ENCODE results near the gene PDE8B. TPM values are rescaled to one million over a fixed set of nuclear protein-coding genes. Genes with fewer than 3 reads are reported as not detected.

Gene PDE8B
- total RNA-seq, 1 experiment from 2014 or later = not detected

DNA sequence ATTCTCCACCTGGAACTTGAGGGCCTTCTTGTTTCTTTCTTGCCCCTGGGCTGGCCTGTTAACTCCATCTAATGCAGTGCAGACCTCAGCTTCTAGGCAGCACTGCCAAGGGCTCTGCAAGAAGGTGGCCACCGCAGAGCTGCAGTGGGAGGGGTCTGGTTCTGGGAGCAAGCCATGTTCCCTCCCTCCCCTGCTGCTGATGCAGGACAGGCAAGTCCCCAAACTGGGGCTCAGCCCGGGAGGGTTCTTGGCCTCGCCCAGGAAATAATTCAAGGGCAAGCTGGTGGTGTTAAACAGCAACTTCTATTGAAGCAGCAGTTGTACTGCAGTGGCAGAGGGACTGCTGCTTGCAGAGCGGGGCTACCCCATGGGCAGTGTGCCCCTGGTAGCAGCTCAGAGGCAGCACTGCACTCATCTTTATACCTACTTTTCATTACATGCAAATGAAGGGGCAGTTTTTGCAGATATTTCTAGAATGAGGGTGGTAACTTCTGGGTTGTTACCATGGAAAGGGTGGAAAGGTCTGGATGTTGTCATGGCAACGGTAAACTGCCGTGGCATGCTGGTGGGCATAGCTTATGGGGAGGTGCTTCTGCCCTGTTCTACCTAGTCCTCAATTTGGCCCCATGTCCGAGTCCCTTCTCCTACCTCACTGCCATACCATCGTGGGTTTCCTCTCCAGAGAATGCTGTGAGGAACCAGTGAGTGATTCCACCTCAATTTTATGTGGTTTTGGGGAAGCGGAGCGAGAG, 199.6 kb downstream of the PDE8B start:
- TF ChIP-seq EZH2phosphoT487 (IDR thresholded peaks at IDR 0.05; ENCODE audit: borderline replicate concordance, low read length) = no peak
- no peak for TF ChIP-seq EZH2 (IDR thresholded peaks at IDR 0.05; ENCODE audit: low read length, unreplicated experiment)
- TF ChIP-seq, protein P1, sequence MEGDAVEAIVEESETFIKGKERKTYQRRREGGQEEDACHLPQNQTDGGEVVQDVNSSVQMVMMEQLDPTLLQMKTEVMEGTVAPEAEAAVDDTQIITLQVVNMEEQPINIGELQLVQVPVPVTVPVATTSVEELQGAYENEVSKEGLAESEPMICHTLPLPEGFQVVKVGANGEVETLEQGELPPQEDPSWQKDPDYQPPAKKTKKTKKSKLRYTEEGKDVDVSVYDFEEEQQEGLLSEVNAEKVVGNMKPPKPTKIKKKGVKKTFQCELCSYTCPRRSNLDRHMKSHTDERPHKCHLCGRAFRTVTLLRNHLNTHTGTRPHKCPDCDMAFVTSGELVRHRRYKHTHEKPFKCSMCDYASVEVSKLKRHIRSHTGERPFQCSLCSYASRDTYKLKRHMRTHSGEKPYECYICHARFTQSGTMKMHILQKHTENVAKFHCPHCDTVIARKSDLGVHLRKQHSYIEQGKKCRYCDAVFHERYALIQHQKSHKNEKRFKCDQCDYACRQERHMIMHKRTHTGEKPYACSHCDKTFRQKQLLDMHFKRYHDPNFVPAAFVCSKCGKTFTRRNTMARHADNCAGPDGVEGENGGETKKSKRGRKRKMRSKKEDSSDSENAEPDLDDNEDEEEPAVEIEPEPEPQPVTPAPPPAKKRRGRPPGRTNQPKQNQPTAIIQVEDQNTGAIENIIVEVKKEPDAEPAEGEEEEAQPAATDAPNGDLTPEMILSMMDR (conservative IDR thresholded peaks at IDR 0.05; ENCODE audit: low read depth, low read length) = no peak
- H2AFZ ChIP-seq (ENCODE audit: low read length) = no peak overlapping the region
- intact Hi-C loops (cut with micrococcal nuclease) = no loop called here
- H3K4me3 ChIP-seq (ENCODE audit: low read length) = no peak overlapping the region
- H3K36me3 ChIP-seq (ENCODE audit: low read depth, low read length) = no peaks in the 10 kb centered on the region
- H3K4me1 ChIP-seq (ENCODE audit: insufficient read depth, low read length) = no peaks in the 10 kb centered on the region
- no peak overlapping the region for H3K27ac ChIP-seq (ENCODE audit: low read length)
- H4K20me1 ChIP-seq (ENCODE audit: low read length) = no peaks in the 10 kb centered on the region
- H3F3A ChIP-seq (ENCODE audit: low read length, unreplicated experiment) = no peaks in the 10 kb centered on the region
- no TSS peak for BruUV-seq (replicated peaks)
- no peak for DNase-seq
- no peaks in the 10 kb centered on the region for H3K79me2 ChIP-seq (ENCODE audit: low read length)
- CTCF ChIA-PET = no interaction called here
- POLR2A ChIA-PET (ENCODE audit: unreplicated experiment) = no interaction called here
- no peaks in the 10 kb centered on the region for H3K27me3 ChIP-seq (ENCODE audit: low read length)
- no peak overlapping the region for H3K9ac ChIP-seq (ENCODE audit: low read length)
- H3K9me2 ChIP-seq (replicated peaks; ENCODE audit: low read length) = no peaks in the 10 kb centered on the region
- no peak for ATAC-seq
- H3K4me2 ChIP-seq (ENCODE audit: low read length) = no peak overlapping the region
- H3K9me3 ChIP-seq (ENCODE audit: low read length) = no peaks in the 10 kb centered on the region

DNA sequence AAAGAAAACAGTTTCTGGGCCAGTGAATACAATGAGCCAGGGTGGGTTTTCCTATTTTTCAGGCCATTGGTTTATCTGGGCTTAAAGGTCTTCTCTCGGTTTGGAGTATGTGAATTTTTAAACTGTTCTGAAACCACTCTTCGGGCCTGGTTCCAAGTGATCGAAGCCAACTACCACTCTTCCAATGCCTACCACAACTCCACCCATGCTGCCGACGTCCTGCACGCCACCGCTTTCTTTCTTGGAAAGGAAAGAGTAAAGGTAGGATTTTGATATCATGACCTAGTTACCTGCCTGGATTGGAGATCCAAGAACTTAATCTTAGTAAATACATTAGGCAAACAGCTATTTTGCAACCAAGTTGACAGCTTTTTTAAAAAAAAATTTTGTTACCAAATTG, 202.6 kb downstream of the PDE8B start:
- Histone ChIP-seq H3F3A (ENCODE audit: low read length, unreplicated experiment) (no peaks in the 10 kb centered on the region), H3K27ac (ENCODE audit: low read length) (no peak overlapping the region), H3K4me2 (ENCODE audit: low read length) (no peak overlapping the region), H3K9ac (ENCODE audit: low read length) (no peak overlapping the region), H2AFZ (ENCODE audit: low read length) (no peak overlapping the region), H3K27me3 (ENCODE audit: low read length) (no peaks in the 10 kb centered on the region), H3K4me1 (ENCODE audit: insufficient read depth, low read length) (no peaks in the 10 kb centered on the region), H3K36me3 (ENCODE audit: low read depth, low read length) (no peaks in the 10 kb centered on the region), H3K79me2 (ENCODE audit: low read length) (no peaks in the 10 kb centered on the region), H3K9me2 (replicated peaks; ENCODE audit: low read length) (no peaks in the 10 kb centered on the region), H3K4me3 (ENCODE audit: low read length) (no peak overlapping the region), H3K9me3 (ENCODE audit: low read length) (no peaks in the 10 kb centered on the region), H4K20me1 (ENCODE audit: low read length) (no peaks in the 10 kb centered on the region)
- ATAC-seq (no peak), DNase-seq (no peak)
- no TSS peak for BruUV-seq (replicated peaks)
- no peak for TF ChIP-seq EZH2phosphoT487 (IDR thresholded peaks at IDR 0.05; ENCODE audit: borderline replicate concordance, low read length)
- CTCF ChIA-PET = no interaction called here
- POLR2A ChIA-PET (ENCODE audit: unreplicated experiment) = no interaction called here
- intact Hi-C loops (cut with micrococcal nuclease) = no loop called here

DNA sequence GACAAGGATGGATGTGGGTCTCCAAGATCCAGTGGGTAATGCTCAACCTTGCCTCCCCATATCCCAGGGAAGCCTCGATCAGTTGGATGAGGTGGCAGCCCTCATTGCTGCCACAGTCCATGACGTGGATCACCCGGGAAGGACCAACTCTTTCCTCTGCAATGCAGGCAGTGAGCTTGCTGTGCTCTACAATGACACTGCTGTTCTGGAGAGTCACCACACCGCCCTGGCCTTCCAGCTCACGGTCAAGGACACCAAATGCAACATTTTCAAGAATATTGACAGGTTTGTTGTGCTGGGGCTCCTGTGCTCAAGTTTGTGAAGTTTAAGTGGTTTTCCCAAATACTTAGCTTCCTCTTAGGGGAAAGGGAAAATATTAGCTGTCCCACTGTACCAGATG, 207.7 kb downstream of the PDE8B start:
- no peaks in the 10 kb centered on the region for H3K27me3 ChIP-seq (ENCODE audit: low read length)
- no peaks in the 10 kb centered on the region for H3K79me2 ChIP-seq (ENCODE audit: low read length)
- no peak overlapping the region for H2AFZ ChIP-seq (ENCODE audit: low read length)
- no peak overlapping the region for H3K27ac ChIP-seq (ENCODE audit: low read length)
- H3K4me2 ChIP-seq (ENCODE audit: low read length) = no peak overlapping the region
- H3K4me3 ChIP-seq (ENCODE audit: low read length) = no peak overlapping the region
- CTCF ChIA-PET = no interaction called here
- H3K4me1 ChIP-seq (ENCODE audit: insufficient read depth, low read length) = 0 out of 2 replicates have a peak, but pooled peaks cover 9% of the 10 kb centered on the region
- H3K9me3 ChIP-seq (ENCODE audit: low read length) = no peaks in the 10 kb centered on the region
- no peaks in the 10 kb centered on the region for H3K36me3 ChIP-seq (ENCODE audit: low read depth, low read length)
- POLR2A ChIA-PET (ENCODE audit: unreplicated experiment) = no interaction called here
- DNase-seq (no peak), ATAC-seq (no peak)
- TF ChIP-seq EZH2 (IDR thresholded peaks at IDR 0.05; ENCODE audit: low read length, unreplicated experiment) (no peak), EZH2phosphoT487 (IDR thresholded peaks at IDR 0.05; ENCODE audit: borderline replicate concordance, low read length) (no peak)
- TF ChIP-seq, protein P1 (conservative IDR thresholded peaks at IDR 0.05; ENCODE audit: low read depth, low read length) = no peak
- H3K9me2 ChIP-seq (replicated peaks; ENCODE audit: low read length) = no peaks in the 10 kb centered on the region
- H4K20me1 ChIP-seq (ENCODE audit: low read length) = no peaks in the 10 kb centered on the region
- BruUV-seq (replicated peaks) = no TSS peak
- no peak overlapping the region for H3K9ac ChIP-seq (ENCODE audit: low read length)
- intact Hi-C loops (cut with micrococcal nuclease) = no loop called here
- no peaks in the 10 kb centered on the region for H3F3A ChIP-seq (ENCODE audit: low read length, unreplicated experiment)
